ENCODE results near the gene APC.

Gene APC

DNA sequence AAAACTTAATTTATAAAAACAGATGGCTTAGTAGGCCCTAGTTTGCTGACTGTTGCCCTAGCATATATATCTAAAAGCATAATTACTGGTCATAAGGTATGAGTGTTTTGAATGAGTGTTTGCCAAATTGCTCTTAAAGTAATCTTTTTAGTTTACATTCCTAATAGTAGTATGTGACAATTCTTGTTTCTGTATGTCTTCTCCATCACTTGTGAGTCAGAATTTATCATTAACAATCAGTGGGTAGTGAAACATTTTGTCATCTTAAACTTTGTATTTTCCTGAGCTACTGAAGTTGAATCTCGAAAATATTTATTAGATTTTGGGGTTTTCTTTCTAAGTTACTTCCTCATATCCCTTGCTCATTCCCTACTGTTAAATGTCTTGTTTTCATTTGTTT is 49.6 kb downstream of the APC start:
- WGBS = no CpG with 5 or more reads among the region's 1 CpG
- Histone ChIP-seq H3K9me3 (ENCODE audit: insufficient read depth, low read depth, low read length) (no peaks in the 10 kb centered on the region), H3K9ac (ENCODE audit: low read depth, low read length) (no peak overlapping the region), H3K36me3 (ENCODE audit: insufficient read depth, low read length) (peaks cover 16% of the 10 kb centered on the region), H3K27ac (ENCODE audit: low read depth, low read length) (no peak overlapping the region), H3K4me1 (ENCODE audit: insufficient read depth, low read length) (no peaks in the 10 kb centered on the region), H3K27me3 (ENCODE audit: insufficient read depth, low read length) (no peaks in the 10 kb centered on the region), H3K4me3 (ENCODE audit: low read length) (no peak overlapping the region)

GRCh38 chr5:112787896-112788295 is 50.2 kb downstream of the APC start:
- no peak overlapping the region for H3K9ac ChIP-seq (ENCODE audit: low read depth, low read length)
- no peak overlapping the region for H3K27ac ChIP-seq (ENCODE audit: low read depth, low read length)
- no CpG with 5 or more reads among the region's 3 CpGs for WGBS

GRCh38 chr5:112793201-112793600 is 55.5 kb downstream of the APC start:
- no CpG with 5 or more reads among the region's 2 CpGs for WGBS
- Histone ChIP-seq H3K27me3 (ENCODE audit: insufficient read depth, low read length) (no peaks in the 10 kb centered on the region), H3K9ac (ENCODE audit: low read depth, low read length) (no peak overlapping the region), H3K9me3 (ENCODE audit: insufficient read depth, low read depth, low read length) (no peaks in the 10 kb centered on the region), H3K4me1 (ENCODE audit: insufficient read depth, low read length) (peaks cover 39% of the 10 kb centered on the region), H3K36me3 (ENCODE audit: insufficient read depth, low read length) (peaks cover 26% of the 10 kb centered on the region), H3K4me3 (ENCODE audit: low read length) (no peak overlapping the region), H3K27ac (ENCODE audit: low read depth, low read length) (peak overlapping the region; percentile 68)

More at GRCh38 chr5:112787896-112788295, 50.2 kb downstream of the APC start:
- no peaks in the 10 kb centered on the region for H3K9me3 ChIP-seq (ENCODE audit: insufficient read depth, low read depth, low read length)
- H3K36me3 ChIP-seq (ENCODE audit: insufficient read depth, low read length) = peaks cover 19% of the 10 kb centered on the region
- H3K4me3 ChIP-seq (ENCODE audit: low read length) = no peak overlapping the region
- H3K27me3 ChIP-seq (ENCODE audit: insufficient read depth, low read length) = no peaks in the 10 kb centered on the region
- peaks cover 5% of the 10 kb centered on the region; the same call in 1 of the 2 replicates for H3K4me1 ChIP-seq (ENCODE audit: insufficient read depth, low read length)

- Histone ChIP-seq H3K4me1 (ENCODE audit: insufficient read depth, low read length) (peaks cover 39% of the 10 kb centered on the region), H3K36me3 (ENCODE audit: insufficient read depth, low read length) (peaks cover 26% of the 10 kb centered on the region), H3K27me3 (ENCODE audit: insufficient read depth, low read length) (no peaks in the 10 kb centered on the region), H3K27ac (ENCODE audit: low read depth, low read length) (peak overlapping the region; percentile 68; the same call in 1 of the 2 replicates), H3K4me3 (ENCODE audit: low read length) (no peak overlapping the region), H3K9ac (ENCODE audit: low read depth, low read length) (no peak overlapping the region), H3K9me3 (ENCODE audit: insufficient read depth, low read depth, low read length) (no peaks in the 10 kb centered on the region)
- 95% methylated on average over 4 of the region's 4 CpGs for WGBS
Measured at GRCh38 chr5:112794410-112794809, 56.7 kb downstream of the APC start.

DNA sequence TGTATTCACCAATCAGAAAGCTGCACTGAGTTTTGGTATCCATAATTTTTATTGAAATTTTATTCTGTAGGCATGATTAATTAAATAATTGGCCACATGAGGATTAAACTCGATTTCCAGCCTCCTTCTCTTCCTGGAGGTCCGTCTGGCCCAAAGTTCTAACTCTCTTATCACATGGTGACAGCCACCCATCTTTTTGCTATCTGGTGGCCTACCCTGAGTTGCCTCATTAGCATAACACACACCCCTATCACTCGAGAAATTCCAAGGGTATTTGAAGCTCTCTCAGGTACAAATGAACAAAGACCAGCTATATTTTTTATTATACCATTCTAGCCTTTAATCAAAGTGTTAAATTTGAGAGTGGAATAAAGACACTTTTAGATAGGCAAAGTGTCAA is 57.7 kb downstream of the APC start:
- H3K9me3 ChIP-seq (ENCODE audit: insufficient read depth, low read depth, low read length) = no peaks in the 10 kb centered on the region
- WGBS = 46% methylated on average over 3 of the region's 3 CpGs
- H3K9ac ChIP-seq (ENCODE audit: low read depth, low read length) = no peak overlapping the region
- no peaks in the 10 kb centered on the region for H3K27me3 ChIP-seq (ENCODE audit: insufficient read depth, low read length)
- no peak overlapping the region for H3K4me3 ChIP-seq (ENCODE audit: low read length)
- peaks cover 26% of the 10 kb centered on the region for H3K36me3 ChIP-seq (ENCODE audit: insufficient read depth, low read length)
- peak overlapping the region; percentile 68; the same call in 1 of the 2 replicates for H3K27ac ChIP-seq (ENCODE audit: low read depth, low read length)
- peaks cover 41% of the 10 kb centered on the region for H3K4me1 ChIP-seq (ENCODE audit: insufficient read depth, low read length)

- H3K27me3 ChIP-seq (ENCODE audit: insufficient read depth, low read length) = no peaks in the 10 kb centered on the region
- peak overlapping the region; percentile 10; the same call in 1 of the 2 replicates for H3K4me3 ChIP-seq (ENCODE audit: low read length)
- 54% methylated on average over 1 of the region's 2 CpGs for WGBS
- peaks cover 28% of the 10 kb centered on the region for H3K36me3 ChIP-seq (ENCODE audit: insufficient read depth, low read length)
- peaks cover 41% of the 10 kb centered on the region for H3K4me1 ChIP-seq (ENCODE audit: insufficient read depth, low read length)
- H3K27ac ChIP-seq (ENCODE audit: low read depth, low read length) = peak overlapping the region; percentile 68
- H3K9ac ChIP-seq (ENCODE audit: low read depth, low read length) = no peak overlapping the region
- no peaks in the 10 kb centered on the region for H3K9me3 ChIP-seq (ENCODE audit: insufficient read depth, low read depth, low read length)
Measured at GRCh38 chr5:112795944-112796678, 58.4 kb downstream of the APC start.

DNA sequence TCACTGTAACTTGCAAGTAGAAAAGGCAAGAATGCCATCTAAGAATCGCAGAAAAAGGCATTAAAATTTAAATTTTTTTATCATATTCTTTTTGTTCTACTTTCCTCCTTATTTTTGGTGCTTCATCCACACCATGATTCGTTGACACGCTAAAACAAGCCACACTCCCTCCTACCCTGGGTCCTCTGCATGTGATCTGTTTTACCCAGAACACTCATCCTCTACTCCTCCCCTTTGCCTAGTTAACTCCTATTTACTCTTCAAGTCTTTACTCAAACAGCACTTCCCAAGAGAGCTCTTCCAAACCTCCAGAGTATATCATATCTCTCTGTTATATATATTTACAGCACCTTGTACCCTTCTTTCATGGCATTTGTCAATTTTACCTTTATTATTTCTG is 62.0 kb downstream of the APC start:
- no peak overlapping the region for H3K27ac ChIP-seq (ENCODE audit: low read depth, low read length)
- H3K4me1 ChIP-seq (ENCODE audit: insufficient read depth, low read length) = peaks cover 26% of the 10 kb centered on the region
- no peaks in the 10 kb centered on the region for H3K9me3 ChIP-seq (ENCODE audit: insufficient read depth, low read depth, low read length)
- H3K27me3 ChIP-seq (ENCODE audit: insufficient read depth, low read length) = no peaks in the 10 kb centered on the region
- no peak overlapping the region for H3K4me3 ChIP-seq (ENCODE audit: low read length)
- 85% methylated on average over 3 of the region's 3 CpGs for WGBS
- peaks cover 24% of the 10 kb centered on the region for H3K36me3 ChIP-seq (ENCODE audit: insufficient read depth, low read length)
- no peak overlapping the region for H3K9ac ChIP-seq (ENCODE audit: low read depth, low read length)

DNA sequence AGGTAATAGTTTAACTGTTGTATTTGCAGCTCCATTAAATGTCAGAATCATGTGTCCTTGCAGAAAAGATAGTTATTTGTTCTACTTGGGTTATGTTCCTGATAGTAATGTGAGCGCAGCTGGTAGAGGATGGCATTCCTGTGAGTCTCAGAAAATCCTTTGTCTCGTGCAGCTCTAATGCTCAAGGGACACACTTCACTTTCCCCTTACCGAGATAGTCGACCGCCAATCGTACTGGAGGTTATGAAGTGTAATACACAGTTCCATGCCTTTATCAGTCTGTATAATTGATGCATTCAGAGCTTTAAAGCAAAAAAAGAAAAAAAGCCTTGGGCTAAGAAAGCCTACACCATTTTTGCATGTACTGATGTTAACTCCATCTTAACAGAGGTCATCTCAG is 63.2 kb downstream of the APC start:
- Histone ChIP-seq H3K9me3 (ENCODE audit: insufficient read depth, low read depth, low read length) (no peaks in the 10 kb centered on the region), H3K27ac (ENCODE audit: low read depth, low read length) (no peak overlapping the region), H3K4me1 (ENCODE audit: insufficient read depth, low read length) (peaks cover 19% of the 10 kb centered on the region), H3K9ac (ENCODE audit: low read depth, low read length) (no peak overlapping the region), H3K27me3 (ENCODE audit: insufficient read depth, low read length) (no peaks in the 10 kb centered on the region), H3K4me3 (ENCODE audit: low read length) (no peak overlapping the region), H3K36me3 (ENCODE audit: insufficient read depth, low read length) (peaks cover 25% of the 10 kb centered on the region)
- 99% methylated on average over 6 of the region's 6 CpGs for WGBS

DNA sequence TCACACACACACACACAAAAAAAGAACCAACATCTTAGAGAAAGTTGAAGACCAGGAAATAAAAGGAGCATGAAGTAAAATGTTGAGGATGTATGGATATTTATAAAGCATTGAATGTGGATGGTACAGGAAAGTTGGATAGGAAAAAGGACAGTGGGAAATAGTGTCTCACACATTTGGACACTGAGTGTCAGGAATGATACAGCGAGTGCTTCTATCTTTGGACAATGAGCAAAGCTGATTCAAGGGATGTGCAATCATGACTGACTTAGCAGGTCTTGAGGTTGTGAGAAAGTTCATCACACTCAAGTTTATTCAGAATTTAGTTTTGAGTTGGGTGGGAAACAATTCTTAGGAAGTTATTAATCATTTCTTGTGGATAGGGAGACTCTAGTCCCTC is 73.3 kb downstream of the APC start:
- no peak overlapping the region for H3K27ac ChIP-seq (ENCODE audit: low read depth, low read length)

GRCh38 chr5:112812549-112812948 is 74.9 kb downstream of the APC start:
- Histone ChIP-seq H3K4me1 (ENCODE audit: insufficient read depth, low read length) (no peaks in the 10 kb centered on the region), H3K27me3 (ENCODE audit: insufficient read depth, low read length) (no peaks in the 10 kb centered on the region), H3K9ac (ENCODE audit: low read depth, low read length) (no peak overlapping the region), H3K27ac (ENCODE audit: low read depth, low read length) (no peak overlapping the region), H3K36me3 (ENCODE audit: insufficient read depth, low read length) (peaks cover 43% of the 10 kb centered on the region), H3K4me3 (ENCODE audit: low read length) (no peak overlapping the region), H3K9me3 (ENCODE audit: insufficient read depth, low read depth, low read length) (no peaks in the 10 kb centered on the region)
- WGBS = no CpG with 5 or more reads among the region's 1 CpG

More for the DNA sequence above, 73.3 kb downstream of the APC start:
- peaks cover 40% of the 10 kb centered on the region for H3K36me3 ChIP-seq (ENCODE audit: insufficient read depth, low read length)
- H3K4me3 ChIP-seq (ENCODE audit: low read length) = no peak overlapping the region
- 100% methylated on average over 1 of the region's 1 CpG for WGBS
- H3K4me1 ChIP-seq (ENCODE audit: insufficient read depth, low read length) = no peaks in the 10 kb centered on the region
- no peaks in the 10 kb centered on the region for H3K9me3 ChIP-seq (ENCODE audit: insufficient read depth, low read depth, low read length)
- H3K9ac ChIP-seq (ENCODE audit: low read depth, low read length) = no peak overlapping the region
- H3K27me3 ChIP-seq (ENCODE audit: insufficient read depth, low read length) = no peaks in the 10 kb centered on the region

DNA sequence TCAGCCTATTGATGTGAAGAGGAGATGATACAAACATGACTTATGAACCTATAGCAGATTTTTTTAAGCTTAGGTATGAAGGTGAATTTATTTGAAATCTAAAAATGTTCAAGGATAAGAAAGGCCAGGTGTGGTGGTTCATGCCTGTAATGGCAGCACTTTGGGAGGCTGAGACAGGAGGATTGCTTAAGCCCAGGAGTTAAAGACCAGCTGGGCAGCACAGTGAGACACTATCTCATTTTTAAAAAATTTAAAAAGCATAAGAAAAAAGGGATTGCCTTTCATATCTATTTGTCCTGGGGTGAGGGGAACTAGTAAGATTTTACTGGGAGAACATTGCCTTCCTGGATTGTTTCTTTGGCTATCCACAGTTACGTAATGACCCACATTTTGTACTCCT is 82.6 kb downstream of the APC start:
- no peaks in the 10 kb centered on the region for H3K27me3 ChIP-seq (ENCODE audit: insufficient read depth, low read length)
- H3K9ac ChIP-seq (ENCODE audit: low read depth, low read length) = no peak overlapping the region
- H3K36me3 ChIP-seq (ENCODE audit: insufficient read depth, low read length) = peaks cover 55% of the 10 kb centered on the region
- no peak overlapping the region for H3K27ac ChIP-seq (ENCODE audit: low read depth, low read length)
- no peak overlapping the region for H3K4me3 ChIP-seq (ENCODE audit: low read length)
- H3K4me1 ChIP-seq (ENCODE audit: insufficient read depth, low read length) = peaks cover 3% of the 10 kb centered on the region; the same call in 1 of the 2 replicates
- WGBS = 100% methylated on average over 1 of the region's 1 CpG
- no peaks in the 10 kb centered on the region for H3K9me3 ChIP-seq (ENCODE audit: insufficient read depth, low read depth, low read length)
